Right atrium auricular region (tissue), 2 donors: ENCODE results near the gene KMT2D. TPM values are rescaled to one million over a fixed set of nuclear protein-coding genes. Genes with fewer than 3 reads are reported as not detected.

Experiments
- DNase-seq: peaks from one replicate; pipeline ENCODE4 v3.0.0-alpha.2; 2019; ENCODE audit warnings: low spot score
- H3K27ac ChIP-seq, 2 donors: fragments of 200-600 bp; sonication (generic); 1 replicate in 1 of 2; 2 replicates in 1 of 2; pipeline ENCODE4 v1.5.1; 2016 to 2019
- H3K27me3 ChIP-seq, 2 donors: fragments of 200-600 bp; sonication (generic); one replicate each; pipeline versions ENCODE4 v1.5.1 to v1.6.0; 2017 to 2019
- H3K36me3 ChIP-seq: fragments of 200-600 bp; sonication (generic); one replicate; pipeline ENCODE4 v1.5.1; 2016
- H3K4me1 ChIP-seq, 2 donors: fragments of 200-600 bp; sonication (generic); one replicate each; pipeline versions ENCODE4 v1.5.1 to v1.6.0; 2017 to 2019
- H3K4me3 ChIP-seq, 2 donors: fragments of 200-600 bp; sonication (generic); 1 replicate in 1 of 2; 2 replicates in 1 of 2; pipeline ENCODE4 v1.5.1; 2017 to 2019; ENCODE audit warnings: mild to moderate bottlenecking in 1 of 2, moderate library complexity in 1 of 2
- H3K9me3 ChIP-seq, 2 donors: fragments of 200-600 bp; sonication (generic); one replicate each; pipeline ENCODE4 v1.5.1; 2019
- total RNA-seq, 2 donors: library from RNA; depleted of rRNA; stranded (reverse); fragments of >200 nt; gene quantifications; one replicate each; pipeline ENCODE4 v1.1.0, GENCODE V29; 2016
- TF ChIP-seq, protein P1 (sequence below), 2 donors: fragments of 200-600 bp; sonication (generic); IDR thresholded peaks; one replicate each; pipeline ENCODE4 v1.5.1; 2019; ENCODE audit warnings: antibody characterized with exemption in 2 of 2

KMT2D gene
- total RNA-seq, 2 donors from 2014 or later = 39.9 to 49.1 TPM

DNA sequence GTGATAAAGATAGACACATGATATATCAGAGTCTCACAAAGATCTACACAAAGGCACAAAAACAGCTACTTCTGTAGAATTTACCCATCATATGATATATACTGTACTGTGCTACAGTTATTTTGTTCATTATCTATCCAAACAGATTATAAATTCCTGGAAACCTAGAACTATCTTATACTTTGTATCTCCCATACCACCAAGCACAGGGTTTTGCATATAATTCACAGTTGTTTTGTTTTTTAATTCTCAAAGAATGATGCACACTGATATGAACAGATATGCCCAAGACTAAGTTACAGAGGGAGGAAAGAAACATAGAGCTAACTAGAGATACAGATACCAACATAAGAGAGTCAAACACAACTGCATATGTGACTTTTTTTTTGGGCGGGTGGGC lies 45.4 kb downstream of the KMT2D start:
- peaks cover 0 to 61% of the 10 kb centered on the region in 2 donors for H3K4me1 ChIP-seq
- TF ChIP-seq, protein P1, sequence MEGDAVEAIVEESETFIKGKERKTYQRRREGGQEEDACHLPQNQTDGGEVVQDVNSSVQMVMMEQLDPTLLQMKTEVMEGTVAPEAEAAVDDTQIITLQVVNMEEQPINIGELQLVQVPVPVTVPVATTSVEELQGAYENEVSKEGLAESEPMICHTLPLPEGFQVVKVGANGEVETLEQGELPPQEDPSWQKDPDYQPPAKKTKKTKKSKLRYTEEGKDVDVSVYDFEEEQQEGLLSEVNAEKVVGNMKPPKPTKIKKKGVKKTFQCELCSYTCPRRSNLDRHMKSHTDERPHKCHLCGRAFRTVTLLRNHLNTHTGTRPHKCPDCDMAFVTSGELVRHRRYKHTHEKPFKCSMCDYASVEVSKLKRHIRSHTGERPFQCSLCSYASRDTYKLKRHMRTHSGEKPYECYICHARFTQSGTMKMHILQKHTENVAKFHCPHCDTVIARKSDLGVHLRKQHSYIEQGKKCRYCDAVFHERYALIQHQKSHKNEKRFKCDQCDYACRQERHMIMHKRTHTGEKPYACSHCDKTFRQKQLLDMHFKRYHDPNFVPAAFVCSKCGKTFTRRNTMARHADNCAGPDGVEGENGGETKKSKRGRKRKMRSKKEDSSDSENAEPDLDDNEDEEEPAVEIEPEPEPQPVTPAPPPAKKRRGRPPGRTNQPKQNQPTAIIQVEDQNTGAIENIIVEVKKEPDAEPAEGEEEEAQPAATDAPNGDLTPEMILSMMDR (IDR thresholded peaks at IDR 0.05) = no peak
- DNase-seq = no peak
- no peak overlapping the region for H3K27ac ChIP-seq
- H3K9me3 ChIP-seq = no peaks in the 10 kb centered on the region
- H3K36me3 ChIP-seq = peaks cover 25% of the 10 kb centered on the region
- H3K4me3 ChIP-seq = no peak overlapping the region
- no peaks in the 10 kb centered on the region for H3K27me3 ChIP-seq

DNA sequence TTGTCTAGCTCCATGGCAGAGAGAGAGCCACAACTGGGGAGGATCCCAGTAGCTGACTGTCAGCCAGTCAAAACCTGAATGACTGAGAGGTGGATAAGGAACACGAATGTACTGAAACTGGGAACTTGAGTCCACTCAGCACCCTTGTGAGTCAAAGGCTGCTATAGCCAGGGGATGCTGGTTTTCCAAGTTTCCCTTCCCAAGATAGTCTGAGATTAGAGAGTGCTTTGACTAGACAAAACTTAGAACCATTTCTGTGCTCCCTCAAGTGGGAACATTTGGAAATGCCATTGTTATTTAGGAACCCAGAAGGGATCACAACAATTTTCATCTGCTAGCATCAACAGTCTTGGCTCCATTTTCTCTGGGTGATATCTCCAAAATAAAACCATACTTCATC lies 46.0 kb downstream of the KMT2D start:
- H3K27ac ChIP-seq = peak overlapping the region; percentile 5 to 37
- H3K4me3 ChIP-seq = no peak overlapping the region
- no peaks in the 10 kb centered on the region for H3K9me3 ChIP-seq
- no peaks in the 10 kb centered on the region for H3K27me3 ChIP-seq
- TF ChIP-seq, protein P1 (IDR thresholded peaks at IDR 0.05) = peak in 1 of 2 donors; percentile 37
- H3K4me1 ChIP-seq = peaks cover 0 to 55% of the 10 kb centered on the region in 2 donors
- H3K36me3 ChIP-seq = peaks cover 27% of the 10 kb centered on the region
- no peak for DNase-seq

DNA sequence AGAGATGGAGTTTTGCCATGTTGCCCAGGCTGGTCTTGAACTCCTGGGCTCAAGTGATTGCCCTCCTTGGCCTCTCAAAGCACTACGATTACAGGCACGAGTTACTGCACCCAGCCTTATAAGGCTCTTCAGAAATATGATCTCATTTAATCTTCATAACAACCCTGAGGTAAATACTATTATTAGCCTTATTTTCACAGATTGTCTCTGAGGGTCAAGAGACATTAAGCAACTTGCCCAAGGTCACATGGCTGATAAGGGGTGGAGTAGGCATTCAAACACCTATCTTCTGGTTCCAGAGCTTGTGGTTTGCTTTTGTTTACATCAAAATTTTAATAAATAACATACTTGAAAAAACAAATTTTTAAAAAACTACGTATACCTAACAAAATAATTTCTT lies 47.2 kb downstream of the KMT2D start:
- Histone ChIP-seq H3K9me3 (no peaks in the 10 kb centered on the region), H3K4me1 (peaks cover 0 to 48% of the 10 kb centered on the region in 2 donors), H3K36me3 (peaks cover 31% of the 10 kb centered on the region), H3K27ac (peak overlapping the region in 1 of 2 donors; percentile 4), H3K4me3 (no peak overlapping the region), H3K27me3 (no peaks in the 10 kb centered on the region)
- TF ChIP-seq, protein P1 (IDR thresholded peaks at IDR 0.05) = no peak
- no peak for DNase-seq

DNA sequence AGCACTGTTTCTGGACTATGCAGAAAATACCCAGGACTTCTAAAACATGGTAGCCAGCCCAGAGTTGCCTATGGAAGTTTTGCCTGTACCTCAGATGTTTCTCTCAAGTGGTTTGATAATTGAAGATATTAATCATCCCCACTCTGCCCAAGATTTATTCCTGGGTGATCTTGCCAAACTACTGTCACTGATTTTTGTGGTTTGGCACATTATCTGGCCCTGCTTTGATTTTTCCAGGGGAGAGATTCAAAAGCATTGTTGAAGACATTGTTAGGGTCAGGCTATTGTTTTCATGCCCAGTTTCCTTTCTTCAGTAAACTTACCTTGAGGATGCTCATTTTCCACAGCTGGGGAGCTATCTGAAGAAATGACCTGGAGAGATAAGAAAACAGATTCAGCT lies 47.9 kb downstream of the KMT2D start:
- no peak overlapping the region for H3K4me3 ChIP-seq
- H3K36me3 ChIP-seq = peaks cover 31% of the 10 kb centered on the region
- H3K27ac ChIP-seq = no peak overlapping the region
- TF ChIP-seq, protein P1 (IDR thresholded peaks at IDR 0.05) = no peak
- H3K4me1 ChIP-seq = peaks cover 0 to 45% of the 10 kb centered on the region in 2 donors
- no peaks in the 10 kb centered on the region for H3K9me3 ChIP-seq
- no peaks in the 10 kb centered on the region for H3K27me3 ChIP-seq
- no peak for DNase-seq

Other genes starting within 250 kb of the KMT2D start
- gene CACNB3, start 242.3 kb downstream of the KMT2D start, total RNA-seq = 1 to 10 TPM; 6.1 to 7.0 TPM
- 10 to 100 TPM; 28.3 to 34.2 TPM for gene DDX23, start 208.6 kb downstream of the KMT2D start, total RNA-seq
- under 1 TPM in 1 of 2 donors, not detected in 1; 0.70 TPM for gene RND1, start 194.9 kb downstream of the KMT2D start, total RNA-seq
- gene FKBP11, start 135.3 kb downstream of the KMT2D start, total RNA-seq = 10 to 100 TPM in 1 of 2 donors, 1 to 10 TPM in 1; 9.1 to 10.2 TPM
- 10 to 100 TPM; 35.5 to 48.8 TPM for gene ARF3, start 103.3 kb downstream of the KMT2D start, total RNA-seq
- under 1 TPM in 1 of 2 donors, not detected in 1; 0.74 TPM for gene WNT10B, start 89.1 kb downstream of the KMT2D start, total RNA-seq
- not detected for gene WNT1, start 82.5 kb downstream of the KMT2D start, total RNA-seq
- gene DDN, start 61.4 kb downstream of the KMT2D start, total RNA-seq = under 1 TPM; 0.44 to 0.67 TPM
- gene PRKAG1, start 42.0 kb downstream of the KMT2D start, total RNA-seq = 10 to 100 TPM; 68.5 to 74.8 TPM
- under 1 TPM in 1 of 2 donors, not detected in 1; 0.35 TPM for gene RHEBL1, start 9.2 kb upstream of the KMT2D start, total RNA-seq
- gene DHH, start 34.0 kb upstream of the KMT2D start, total RNA-seq = under 1 TPM; 0.35 to 0.56 TPM
- 10 to 100 TPM; 14.6 to 19.2 TPM for gene LMBR1L, start 50.1 kb upstream of the KMT2D start, total RNA-seq
- gene TUBA1B, start 70.6 kb upstream of the KMT2D start, total RNA-seq = 100 to 1,000 TPM; 348 to 654 TPM
- gene TUBA1A, start 128.3 kb upstream of the KMT2D start, total RNA-seq = 100 to 1,000 TPM; 131 to 241 TPM
- gene TUBA1C, start 204.3 kb upstream of the KMT2D start, total RNA-seq = 100 to 1,000 TPM in 1 of 2 donors, 10 to 100 TPM in 1; 64.4 to 145 TPM
- gene PRPH, start 234.4 kb upstream of the KMT2D start, total RNA-seq = under 1 TPM in 1 of 2 donors, not detected in 1; 0.75 TPM